ENCODE data around the gene CCDC141.

Gene CCDC141

DNA sequence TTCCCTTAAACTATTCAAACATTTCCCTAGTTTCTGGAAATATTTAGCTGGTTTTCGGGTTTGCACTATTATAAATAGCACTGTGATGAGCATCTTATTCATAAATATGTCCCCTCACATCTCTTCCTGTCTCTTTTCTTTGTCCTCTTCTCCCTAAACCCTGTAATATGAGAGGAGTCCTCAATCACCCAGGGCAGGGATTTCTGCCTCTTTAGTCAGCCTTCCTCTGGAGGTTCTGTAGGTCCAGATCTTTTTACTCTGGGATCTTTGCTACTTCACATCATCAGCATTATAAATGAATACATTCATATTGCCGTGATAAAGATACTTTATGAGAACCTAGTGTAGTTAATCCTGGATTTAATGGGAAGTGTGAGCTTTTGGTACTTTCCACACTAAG, 154.8 kb downstream of the CCDC141 start:
- in situ Hi-C loops (cut with MboI; ENCODE audit: low pct_unique_long_range_greater_than_20kb, low sequenced_read_pairs, unreplicated experiment): no loop called here
- DNase-seq (ENCODE audit: low spot score): no peak
- TF ChIP-seq, protein P1, sequence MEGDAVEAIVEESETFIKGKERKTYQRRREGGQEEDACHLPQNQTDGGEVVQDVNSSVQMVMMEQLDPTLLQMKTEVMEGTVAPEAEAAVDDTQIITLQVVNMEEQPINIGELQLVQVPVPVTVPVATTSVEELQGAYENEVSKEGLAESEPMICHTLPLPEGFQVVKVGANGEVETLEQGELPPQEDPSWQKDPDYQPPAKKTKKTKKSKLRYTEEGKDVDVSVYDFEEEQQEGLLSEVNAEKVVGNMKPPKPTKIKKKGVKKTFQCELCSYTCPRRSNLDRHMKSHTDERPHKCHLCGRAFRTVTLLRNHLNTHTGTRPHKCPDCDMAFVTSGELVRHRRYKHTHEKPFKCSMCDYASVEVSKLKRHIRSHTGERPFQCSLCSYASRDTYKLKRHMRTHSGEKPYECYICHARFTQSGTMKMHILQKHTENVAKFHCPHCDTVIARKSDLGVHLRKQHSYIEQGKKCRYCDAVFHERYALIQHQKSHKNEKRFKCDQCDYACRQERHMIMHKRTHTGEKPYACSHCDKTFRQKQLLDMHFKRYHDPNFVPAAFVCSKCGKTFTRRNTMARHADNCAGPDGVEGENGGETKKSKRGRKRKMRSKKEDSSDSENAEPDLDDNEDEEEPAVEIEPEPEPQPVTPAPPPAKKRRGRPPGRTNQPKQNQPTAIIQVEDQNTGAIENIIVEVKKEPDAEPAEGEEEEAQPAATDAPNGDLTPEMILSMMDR (IDR thresholded peaks at IDR 0.05; ENCODE audit: extremely low read depth, insufficient read depth, missing control alignments): no peak

DNA sequence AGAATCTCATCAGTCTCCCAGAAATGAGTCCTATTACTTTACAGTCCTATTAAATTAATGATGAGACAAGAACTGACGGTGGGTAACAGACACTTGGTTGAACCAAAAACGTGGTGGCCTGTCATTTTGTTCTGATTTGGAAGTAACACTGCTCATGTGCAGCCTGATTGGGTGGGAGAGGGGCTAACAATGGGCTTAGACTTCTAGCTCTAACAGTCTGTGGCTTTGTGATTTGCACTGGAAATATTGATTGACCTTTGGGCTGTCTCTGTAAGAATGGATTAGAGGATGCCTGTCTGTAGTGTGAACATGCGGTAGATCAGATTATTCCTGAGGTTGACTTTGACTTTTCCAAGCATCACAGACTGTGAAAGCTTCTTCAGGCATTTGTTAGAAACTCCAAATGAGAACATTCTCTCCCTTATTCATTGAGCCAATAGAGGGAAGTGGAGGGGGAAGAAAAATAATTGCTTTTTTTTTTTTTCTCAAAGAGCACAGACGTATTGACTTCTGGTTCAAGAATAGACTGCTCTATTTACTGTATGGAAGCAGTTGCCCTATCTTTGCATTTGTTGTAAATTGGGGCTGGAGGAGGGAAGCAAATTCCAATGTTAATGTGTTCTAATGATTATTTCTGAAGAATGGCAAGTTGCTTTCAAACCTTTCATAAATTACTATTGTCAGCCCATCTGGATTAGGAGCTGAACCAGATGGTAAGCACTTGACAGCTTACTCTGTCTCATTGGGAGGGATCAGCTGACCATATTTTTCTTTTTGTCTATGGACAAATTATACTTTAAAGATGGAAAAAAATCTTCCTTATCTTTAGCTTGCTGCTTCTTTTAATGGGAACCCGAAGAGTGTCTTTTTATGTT, 156.9 kb downstream of the CCDC141 start:
- no peak for DNase-seq (ENCODE audit: low spot score)
- TF ChIP-seq, protein P1 (IDR thresholded peaks at IDR 0.05; ENCODE audit: extremely low read depth, insufficient read depth, missing control alignments): no peak
- in situ Hi-C loops (cut with MboI; ENCODE audit: low pct_unique_long_range_greater_than_20kb, low sequenced_read_pairs, unreplicated experiment): no loop called here

DNA sequence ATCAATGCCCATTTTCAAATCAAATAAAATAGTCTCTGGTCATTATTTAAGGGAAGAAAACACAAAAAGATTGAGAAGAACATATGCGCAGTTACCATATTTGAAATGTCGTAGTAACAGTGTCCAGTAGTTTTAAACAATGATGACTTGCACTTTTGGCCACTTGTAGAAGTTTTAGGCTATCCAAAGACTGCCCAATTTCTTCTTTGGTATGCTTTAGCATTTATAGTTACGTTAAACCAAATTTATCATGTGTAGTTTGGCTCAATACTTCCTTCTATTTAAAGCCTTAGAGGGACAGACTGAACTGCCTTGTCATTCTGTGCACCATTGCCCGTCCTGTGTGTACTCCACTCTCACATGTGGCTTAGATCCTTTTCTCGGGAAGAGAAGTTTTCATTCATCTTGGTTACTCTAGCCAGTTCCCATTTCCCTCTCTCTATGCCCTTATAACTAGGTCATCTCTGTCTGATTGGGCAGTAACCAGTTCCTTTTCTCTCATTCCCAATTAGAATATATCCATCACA, 157.9 kb downstream of the CCDC141 start:
- TF ChIP-seq, protein P1 (IDR thresholded peaks at IDR 0.05; ENCODE audit: extremely low read depth, insufficient read depth, missing control alignments): no peak
- no peak for DNase-seq (ENCODE audit: low spot score)
- in situ Hi-C loops (cut with MboI; ENCODE audit: low pct_unique_long_range_greater_than_20kb, low sequenced_read_pairs, unreplicated experiment): no loop called here

DNA sequence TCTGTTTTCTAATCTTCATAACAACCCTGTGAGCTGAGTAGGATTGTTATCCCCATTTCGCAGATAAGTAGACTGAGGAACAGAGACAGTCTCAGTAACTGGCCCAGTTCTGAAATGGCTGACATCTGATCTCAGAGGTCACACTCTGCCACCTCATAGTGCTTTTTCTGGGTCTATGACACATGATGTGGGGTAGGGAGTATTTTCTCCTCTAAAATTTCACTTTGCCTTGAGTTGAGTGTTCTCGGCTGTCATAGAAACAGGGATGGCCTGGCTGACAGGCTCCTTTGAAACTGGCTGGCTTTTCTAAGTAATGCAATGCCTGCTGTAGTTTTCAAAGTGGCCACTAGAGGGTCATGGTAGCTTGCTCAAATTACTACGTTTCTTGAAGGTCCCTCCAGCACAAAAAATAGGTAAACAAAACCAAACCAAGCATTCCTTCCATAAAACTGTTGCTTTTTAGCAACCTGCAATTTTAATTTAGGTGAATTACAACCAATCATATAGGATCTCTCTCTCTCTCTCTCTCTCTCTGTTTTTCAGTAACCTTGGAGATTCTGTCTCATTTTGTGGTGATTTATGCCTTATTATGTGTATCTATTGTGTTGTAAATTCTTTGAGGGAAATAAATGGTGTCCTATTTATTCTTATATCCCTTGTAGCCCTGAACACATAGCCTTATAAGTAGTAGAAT, 158.5 kb downstream of the CCDC141 start:
- DNase-seq (ENCODE audit: low spot score): peak; percentile 25
- in situ Hi-C loops (cut with MboI; ENCODE audit: low pct_unique_long_range_greater_than_20kb, low sequenced_read_pairs, unreplicated experiment): no loop called here
- TF ChIP-seq, protein P1 (IDR thresholded peaks at IDR 0.05; ENCODE audit: extremely low read depth, insufficient read depth, missing control alignments): peak; percentile 80

DNA sequence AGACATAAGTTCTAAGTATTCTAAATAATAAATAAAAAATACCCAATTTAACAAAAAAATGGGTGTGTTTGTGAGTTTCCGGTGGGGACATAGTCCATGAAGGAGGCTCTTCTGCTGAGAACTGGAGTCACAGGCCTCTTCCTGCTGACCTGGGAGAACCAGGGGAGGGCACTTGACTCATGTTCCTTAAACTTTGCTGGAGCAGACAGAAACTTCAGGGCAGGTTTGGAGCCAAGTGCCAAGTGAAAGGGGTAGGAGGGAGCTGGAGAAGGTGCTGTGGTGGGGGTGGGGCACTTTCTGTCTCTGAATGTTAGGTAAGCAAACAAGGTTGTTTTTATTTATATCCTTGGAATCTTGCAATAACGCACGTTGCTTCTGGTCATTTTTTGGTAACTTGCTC, 163.9 kb downstream of the CCDC141 start:
- in situ Hi-C loops (cut with MboI; ENCODE audit: low pct_unique_long_range_greater_than_20kb, low sequenced_read_pairs, unreplicated experiment): no loop called here
- no peak for DNase-seq (ENCODE audit: low spot score)
- TF ChIP-seq, protein P1 (IDR thresholded peaks at IDR 0.05; ENCODE audit: extremely low read depth, insufficient read depth, missing control alignments): no peak

DNA sequence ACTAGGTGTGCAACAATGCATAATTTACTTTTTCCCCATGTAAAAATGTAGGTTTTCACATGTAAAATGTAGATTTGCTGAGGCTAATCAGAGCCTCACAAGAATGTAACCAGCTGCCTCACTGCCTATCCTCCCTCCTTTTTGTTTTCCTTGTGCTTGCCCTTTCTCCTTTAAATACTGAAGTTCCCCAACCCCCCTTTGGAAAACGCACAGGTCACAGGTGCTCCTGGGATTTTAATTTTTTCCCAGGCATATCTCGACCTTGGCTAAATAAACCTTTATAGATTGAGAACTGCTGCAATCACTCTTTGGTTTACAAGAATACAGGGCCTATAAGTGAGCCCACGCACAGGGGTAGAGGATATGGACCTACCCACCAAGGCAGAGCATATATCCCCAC, 165.5 kb downstream of the CCDC141 start:
- in situ Hi-C loops (cut with MboI; ENCODE audit: low pct_unique_long_range_greater_than_20kb, low sequenced_read_pairs, unreplicated experiment): no loop called here
- TF ChIP-seq, protein P1 (IDR thresholded peaks at IDR 0.05; ENCODE audit: extremely low read depth, insufficient read depth, missing control alignments): no peak
- DNase-seq (ENCODE audit: low spot score): no peak

Data from GM13977 (cell line).